Right lobe of liver (tissue), 6 donors: ENCODE measurements around the gene SLC25A23. TPM values are rescaled to one million over a fixed set of nuclear protein-coding genes. Genes with fewer than 3 reads are reported as not detected.

Experiments used
- ATAC-seq, 4 donors: fragments of 200-7000 bp; cut with Tn5 transposase; one replicate each; pipeline ENCODE4 v1.9.1; 2020; ENCODE audit warnings: mild to moderate bottlenecking in 4 of 4, moderate library complexity in 4 of 4
- DNase-seq, 3 donors: peaks; one replicate each; pipeline ENCODE4 v3.0.0-alpha.2; 2020
- H3K27ac ChIP-seq, 3 donors: fragments of 200-600 bp; one replicate each; pipeline ENCODE4 v1.8.0; 2022
- H3K27me3 ChIP-seq, 2 donors: fragments of 200-600 bp; one replicate each; pipeline ENCODE4 v1.8.0; 2022
- H3K36me3 ChIP-seq, 4 donors: fragments of 200-600 bp; sonication (generic) in 1 of 4; one replicate each; pipeline versions ENCODE4 v1.5.1 to v1.8.0; 2017 to 2022; ENCODE audit warnings: control low read depth in 1 of 4
- H3K4me1 ChIP-seq, 4 donors: fragments of 200-600 bp; sonication (generic) in 1 of 4; one replicate each; pipeline versions ENCODE4 v1.5.1 to v1.8.0; 2017 to 2022; ENCODE audit warnings: control low read depth in 1 of 4
- H3K4me3 ChIP-seq, 3 donors: fragments of 200-600 bp; one replicate each; pipeline ENCODE4 v1.8.0; 2022
- H3K9me3 ChIP-seq, 4 donors: fragments of 200-600 bp; sonication (generic) in 1 of 4; one replicate each; pipeline versions ENCODE4 v1.5.1 to v1.8.0; 2017 to 2022; ENCODE audit warnings: control low read depth in 1 of 4
- CTCF ChIP-seq, 4 donors: fragments of 200-600 bp in 3 of 4; fragments of 450-650 bp in 1 of 4; IDR thresholded peaks; one replicate each; pipeline versions ENCODE4 v1.5.1 to v1.8.0; 2016 to 2022; ENCODE audit warnings: antibody characterized with exemption in 4 of 4, mild to moderate bottlenecking in 2 of 4
- POLR2A ChIP-seq: fragments of 450-650 bp; IDR thresholded peaks from one replicate; pipeline ENCODE4 v1.6.1; 2017; ENCODE audit warnings: antibody characterized with exemption, mild to moderate bottlenecking
- WGBS: methylation state at CpG from one replicate; pipeline ENCODE4 v1.1.6; 2018; ENCODE audit warnings: low coverage, low lambda C conversion rate; ENCODE audit not compliant: insufficient coverage; ENCODE audit errors: missing lambda C conversion rate; 5-methylcytosine and 5-hydroxymethylcytosine counted together
- intact Hi-C, 2 donors: fragments of 100-400 bp; cut with DNase I; formaldehyde crosslinking; loops; one replicate each; pipeline versions ENCODE4 v1.11.2 to v1.14.1; 2022
- total RNA-seq, 6 experiments: library from RNA; depleted of rRNA in 2 of 6; stranded (reverse); fragments of >200 nt in 2 of 6; fragmentation: NEBNext Ultra II Directional in 3 of 6; extraction: Animal tissue kit (Norgen Biotek cat#: 25700) in 3 of 6; gene quantifications; one replicate each; pipeline versions ENCODE4 v1.1.0 to v1.2.4, GENCODE V29; 2016 to 2023
- donor health status: DM: no; HTN: yes; CAD: no.
- donor health status: DM: no; HTN: no; CAD: no.
- donor health status: DM: no; HTN: no; CAD: no.
- donor health status: DM: no; HTN: yes; CAD: no.
- donor health status: DM: no; HTN: yes; CAD: no.

Gene SLC25A23
- total RNA-seq, 6 experiments from 2014 or later: 23.3 to 50.0 (median 30.0) TPM

- 73% methylated on average over 8 of the region's 8 CpGs for WGBS
- no peak overlapping the region for H3K27ac ChIP-seq
- intact Hi-C loops: no loop called here
- H3K4me1 ChIP-seq: no peaks in the 10 kb centered on the region
- DNase-seq (no peak), ATAC-seq (no peak)
- TF ChIP-seq CTCF (IDR thresholded peaks at IDR 0.05) (no peak), POLR2A (no peak)
- H3K36me3 ChIP-seq: no peaks in the 10 kb centered on the region
- no peaks in the 10 kb centered on the region for H3K9me3 ChIP-seq
- no peak overlapping the region for H3K4me3 ChIP-seq
- H3K27me3 ChIP-seq: no peaks in the 10 kb centered on the region
Measured at GRCh38 chr19:6494438-6495036, 34.9 kb upstream of the SLC25A23 start.

- 79% methylated on average over 4 of the region's 4 CpGs for WGBS
- TF ChIP-seq CTCF (IDR thresholded peaks at IDR 0.05): no peak
- TF ChIP-seq POLR2A: no peak
Measured at GRCh38 chr19:6491802-6492592, 32.4 kb upstream of the SLC25A23 start.

GRCh38 chr19:6490134-6490533 lies 30.5 kb upstream of the SLC25A23 start:
- Histone ChIP-seq H3K9me3 (peaks cover 0 to 2% (median 0%) of the 10 kb centered on the region in 4 donors), H3K4me1 (no peaks in the 10 kb centered on the region), H3K4me3 (no peak overlapping the region), H3K36me3 (no peaks in the 10 kb centered on the region), H3K27ac (no peak overlapping the region), H3K27me3 (no peaks in the 10 kb centered on the region)
- TF ChIP-seq POLR2A: no peak
- TF ChIP-seq CTCF (IDR thresholded peaks at IDR 0.05): no peak
- no peak for ATAC-seq
- intact Hi-C loops: no loop called here
- 51% methylated on average over 2 of the region's 2 CpGs for WGBS
- no peak for DNase-seq

More at GRCh38 chr19:6491802-6492592, 32.4 kb upstream of the SLC25A23 start:
- Histone ChIP-seq H3K4me3 (no peak overlapping the region), H3K27me3 (no peaks in the 10 kb centered on the region), H3K36me3 (no peaks in the 10 kb centered on the region), H3K27ac (no peak overlapping the region), H3K9me3 (no peaks in the 10 kb centered on the region), H3K4me1 (no peaks in the 10 kb centered on the region)
- DNase-seq: no peak
- intact Hi-C loops: no loop called here
- ATAC-seq: no peak

- ATAC-seq: no peak
- TF ChIP-seq CTCF (IDR thresholded peaks at IDR 0.05) (no peak), POLR2A (no peak)
- Histone ChIP-seq H3K27me3 (no peaks in the 10 kb centered on the region), H3K27ac (no peak overlapping the region), H3K4me3 (no peak overlapping the region), H3K9me3 (peaks cover 0 to 2% (median 0%) of the 10 kb centered on the region in 4 donors), H3K36me3 (no peaks in the 10 kb centered on the region), H3K4me1 (no peaks in the 10 kb centered on the region)
- WGBS: 24% methylated on average over 10 of the region's 15 CpGs
- DNase-seq: no peak
- intact Hi-C loops: no loop called here
Measured at GRCh38 chr19:6489278-6490061, 29.9 kb upstream of the SLC25A23 start.
